CD4-positive, alpha-beta T cell (primary cell): ENCODE results near the gene DOCK4. TPM values are rescaled to one million over a fixed set of nuclear protein-coding genes. Genes with fewer than 3 reads are reported as not detected.

ENCODE experiments used
- ATAC-seq: fragments of 200-7000 bp; cut with Tn5 transposase; one replicate; pipeline ENCODE4 v1.10.0; 2022; ENCODE audit warnings: mild to moderate bottlenecking; ENCODE audit not compliant: poor library complexity
- CTCF ChIA-PET: fragments of 350-600 bp; sonication (Branson Sonifier 250); formaldehyde crosslinking; loops from one replicate; lab custom pipeline; 2021; ENCODE audit warnings: antibody characterized with exemption, inconsistent platforms; lab: Charles Lee
- POLR2A ChIA-PET: fragments of 350-600 bp; sonication (Branson Sonifier 250); formaldehyde crosslinking; loops from one replicate; lab custom pipeline; 2021; ENCODE audit warnings: antibody characterized with exemption, inconsistent platforms; lab: Charles Lee
- DNase-seq, 14 experiments: peaks; one replicate each; pipeline ENCODE4 v3.0.0-alpha.2; 2013 to 2020; ENCODE audit warnings: mixed read lengths in 2 of 14
- H3K27ac ChIP-seq, 2 donors: one replicate each; pipeline versions ENCODE4 v1.5.1 to v1.7.0; 2013; ENCODE audit warnings: low read length in 2 of 2, low read depth in 1 of 2, mild to moderate bottlenecking in 1 of 2
- H3K27me3 ChIP-seq, 2 experiments: 1 replicate in 1 of 2; 2 replicates in 1 of 2; pipeline versions ENCODE4 v1.6.1 to v1.7.0; 2013; ENCODE audit warnings: low read length in 2 of 2, control low read depth in 1 of 2, mild to moderate bottlenecking in 1 of 2, moderate library complexity in 1 of 2; ENCODE audit not compliant: insufficient read depth in 2 of 2, control insufficient read depth in 1 of 2
- H3K36me3 ChIP-seq: one replicate; pipeline ENCODE4 v1.6.1; 2013; ENCODE audit warnings: low read length, control low read depth; ENCODE audit not compliant: insufficient read depth
- H3K4me1 ChIP-seq: one replicate; pipeline ENCODE4 v1.6.1; 2013; ENCODE audit warnings: low read length, control low read depth; ENCODE audit not compliant: insufficient read depth
- H3K4me3 ChIP-seq: one replicate; pipeline ENCODE4 v1.5.1; 2013; ENCODE audit warnings: mild to moderate bottlenecking, low read length, moderate library complexity
- H3K9me3 ChIP-seq, 2 experiments: 1 replicate in 1 of 2; 2 replicates in 1 of 2; pipeline versions ENCODE4 v1.6.1 to v1.7.0; 2013; ENCODE audit warnings: low read length in 2 of 2, mild to moderate bottlenecking in 2 of 2, control low read depth in 1 of 2, moderate library complexity in 1 of 2; ENCODE audit not compliant: control insufficient read depth in 1 of 2, insufficient read depth in 1 of 2
- H3K27ac Mint-ChIP-seq: one replicate; pipeline ENCODE4 v1.8.0; 2020; ENCODE audit warnings: mixed read lengths
- H3K27me3 Mint-ChIP-seq: one replicate; pipeline ENCODE4 v1.8.0; 2021; ENCODE audit warnings: mixed read lengths
- H3K36me3 Mint-ChIP-seq: one replicate; pipeline ENCODE4 v1.8.0; 2021; ENCODE audit warnings: low read depth, mixed read lengths
- H3K4me1 Mint-ChIP-seq: one replicate; pipeline ENCODE4 v1.8.0; 2021; ENCODE audit warnings: low read depth, mixed read lengths
- H3K4me3 Mint-ChIP-seq: one replicate; pipeline ENCODE4 v1.8.0; 2020; ENCODE audit warnings: mild to moderate bottlenecking, mixed read lengths
- H3K9me3 Mint-ChIP-seq: one replicate; pipeline ENCODE4 v1.8.0; 2020; ENCODE audit warnings: mixed read lengths
- intact Hi-C, 2 experiments: fragments of 100-400 bp; cut with DNase I in 1 of 2; cut with micrococcal nuclease in 1 of 2; formaldehyde crosslinking; loops; one replicate each; pipeline versions ENCODE4 v1.15.1 to v1.9.0; 2023 to 2025; cut with DNase I, micrococcal nuclease
- total RNA-seq, 174 experiments: library from RNA in 2 of 174; stranded (reverse) in 2 of 174; gene quantifications; one replicate each; pipeline ENCODE4 v1.2.3 and lab custom pipeline; 2021 to 2026
- TF ChIP-seq, protein P1 (sequence below): fragments of 200-600 bp; IDR thresholded peaks from one replicate; pipeline ENCODE4 v1.8.0; 2022; ENCODE audit warnings: antibody characterized with exemption, mild to moderate bottlenecking

DOCK4 gene
- total RNA-seq, 2 experiments from 2014 or later: 0.31 to 0.38 TPM

- H3K9me3 Mint-ChIP-seq: no peaks in the 10 kb centered on the region
- TF ChIP-seq, protein P1, sequence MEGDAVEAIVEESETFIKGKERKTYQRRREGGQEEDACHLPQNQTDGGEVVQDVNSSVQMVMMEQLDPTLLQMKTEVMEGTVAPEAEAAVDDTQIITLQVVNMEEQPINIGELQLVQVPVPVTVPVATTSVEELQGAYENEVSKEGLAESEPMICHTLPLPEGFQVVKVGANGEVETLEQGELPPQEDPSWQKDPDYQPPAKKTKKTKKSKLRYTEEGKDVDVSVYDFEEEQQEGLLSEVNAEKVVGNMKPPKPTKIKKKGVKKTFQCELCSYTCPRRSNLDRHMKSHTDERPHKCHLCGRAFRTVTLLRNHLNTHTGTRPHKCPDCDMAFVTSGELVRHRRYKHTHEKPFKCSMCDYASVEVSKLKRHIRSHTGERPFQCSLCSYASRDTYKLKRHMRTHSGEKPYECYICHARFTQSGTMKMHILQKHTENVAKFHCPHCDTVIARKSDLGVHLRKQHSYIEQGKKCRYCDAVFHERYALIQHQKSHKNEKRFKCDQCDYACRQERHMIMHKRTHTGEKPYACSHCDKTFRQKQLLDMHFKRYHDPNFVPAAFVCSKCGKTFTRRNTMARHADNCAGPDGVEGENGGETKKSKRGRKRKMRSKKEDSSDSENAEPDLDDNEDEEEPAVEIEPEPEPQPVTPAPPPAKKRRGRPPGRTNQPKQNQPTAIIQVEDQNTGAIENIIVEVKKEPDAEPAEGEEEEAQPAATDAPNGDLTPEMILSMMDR: no peak
- Histone ChIP-seq H3K9me3 (no peaks in the 10 kb centered on the region), H3K27ac (no peak overlapping the region), H3K27me3 (no peaks in the 10 kb centered on the region), H3K36me3 (no peaks in the 10 kb centered on the region), H3K4me3 (no peak overlapping the region), H3K4me1 (peaks cover 5% of the 10 kb centered on the region)
- H3K4me1 Mint-ChIP-seq: no peaks in the 10 kb centered on the region
- H3K36me3 Mint-ChIP-seq: no peaks in the 10 kb centered on the region
- DNase-seq: peak in 3 of 14 experiments; percentile 5 to 55 (median 43)
- H3K27ac Mint-ChIP-seq: no peak overlapping the region
- peaks cover 19% of the 10 kb centered on the region for H3K27me3 Mint-ChIP-seq
- H3K4me3 Mint-ChIP-seq: no peak overlapping the region
- ChIA-PET POLR2A (no interaction called here), CTCF (interaction anchor here (1.3 kb wide), 1 partner anchor 9 kb away, joined by 3 read pairs; no protein-coding TSS in a partner anchor)
- intact Hi-C loops: no loop called here
- ATAC-seq: no peak
Measured at GRCh38 chr7:112084520-112084971, 121.7 kb downstream of the DOCK4 start.

DNA sequence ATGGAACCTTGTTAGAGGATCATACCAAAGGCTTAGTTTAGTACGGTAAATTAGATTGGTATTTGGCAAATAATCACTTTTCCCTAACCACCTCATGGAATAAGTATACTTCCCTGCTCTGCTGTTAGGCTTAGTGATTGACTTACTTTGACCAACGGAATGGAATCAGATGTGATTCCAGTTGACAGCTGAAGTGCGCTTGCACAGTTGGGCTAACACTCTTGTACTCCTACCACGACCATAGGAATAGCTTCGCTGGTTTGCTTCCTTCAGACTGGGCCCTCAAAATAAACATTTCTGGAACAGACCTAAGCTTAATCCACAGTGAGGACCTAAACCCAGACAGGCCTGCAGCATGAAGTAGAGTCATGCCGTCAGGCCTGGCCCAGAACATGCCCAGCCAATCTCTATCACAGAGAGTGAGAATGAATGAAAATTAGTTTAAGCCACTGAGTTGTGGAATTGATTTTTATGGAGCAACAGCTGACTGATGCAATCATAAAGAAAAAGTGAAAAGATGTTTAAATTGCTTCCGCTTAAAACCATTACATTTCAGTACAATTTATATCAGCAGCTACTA, 122.3 kb downstream of the DOCK4 start:
- DNase-seq: no peak
- H3K9me3 Mint-ChIP-seq: no peaks in the 10 kb centered on the region
- H3K27me3 ChIP-seq: no peaks in the 10 kb centered on the region
- H3K4me1 ChIP-seq: peaks cover 5% of the 10 kb centered on the region
- CTCF ChIA-PET: interaction anchor here (1.3 kb wide), 1 partner anchor 10 kb away, joined by 3 read pairs; no protein-coding TSS in a partner anchor
- peaks cover 22% of the 10 kb centered on the region for H3K27me3 Mint-ChIP-seq
- H3K36me3 Mint-ChIP-seq: no peaks in the 10 kb centered on the region
- POLR2A ChIA-PET: no interaction called here
- intact Hi-C loops: no loop called here
- H3K4me3 Mint-ChIP-seq: no peak overlapping the region
- no peaks in the 10 kb centered on the region for H3K9me3 ChIP-seq
- TF ChIP-seq, protein P1: no peak
- no peak overlapping the region for H3K4me3 ChIP-seq
- ATAC-seq: no peak
- no peaks in the 10 kb centered on the region for H3K36me3 ChIP-seq
- H3K27ac ChIP-seq: no peak overlapping the region
- H3K27ac Mint-ChIP-seq: no peak overlapping the region
- H3K4me1 Mint-ChIP-seq: no peaks in the 10 kb centered on the region

- POLR2A ChIA-PET: no interaction called here
- no peak for DNase-seq
- peaks cover 5% of the 10 kb centered on the region for H3K4me1 ChIP-seq
- Mint-ChIP-seq H3K27me3 (peaks cover 28% of the 10 kb centered on the region), H3K9me3 (no peaks in the 10 kb centered on the region), H3K4me3 (no peak overlapping the region), H3K27ac (no peak overlapping the region), H3K36me3 (no peaks in the 10 kb centered on the region), H3K4me1 (no peaks in the 10 kb centered on the region)
- TF ChIP-seq, protein P1: no peak
- intact Hi-C loops: no loop called here
- ATAC-seq: no peak
- CTCF ChIA-PET: no interaction called here
- H3K4me3 ChIP-seq: no peak overlapping the region
- peaks cover 0 to 3% of the 10 kb centered on the region in 2 experiments for H3K27me3 ChIP-seq
- H3K36me3 ChIP-seq: no peaks in the 10 kb centered on the region
- H3K9me3 ChIP-seq: no peaks in the 10 kb centered on the region
- no peak overlapping the region for H3K27ac ChIP-seq
Measured at GRCh38 chr7:112082306-112082705, 123.9 kb downstream of the DOCK4 start.
